ENCODE data around the gene GPR85. TPM values are rescaled to one million over a fixed set of nuclear protein-coding genes. Genes with fewer than 3 reads are reported as not detected.

GPR85 gene
- total RNA-seq, 1 experiment from 2014 or later, result not detected

DNA sequence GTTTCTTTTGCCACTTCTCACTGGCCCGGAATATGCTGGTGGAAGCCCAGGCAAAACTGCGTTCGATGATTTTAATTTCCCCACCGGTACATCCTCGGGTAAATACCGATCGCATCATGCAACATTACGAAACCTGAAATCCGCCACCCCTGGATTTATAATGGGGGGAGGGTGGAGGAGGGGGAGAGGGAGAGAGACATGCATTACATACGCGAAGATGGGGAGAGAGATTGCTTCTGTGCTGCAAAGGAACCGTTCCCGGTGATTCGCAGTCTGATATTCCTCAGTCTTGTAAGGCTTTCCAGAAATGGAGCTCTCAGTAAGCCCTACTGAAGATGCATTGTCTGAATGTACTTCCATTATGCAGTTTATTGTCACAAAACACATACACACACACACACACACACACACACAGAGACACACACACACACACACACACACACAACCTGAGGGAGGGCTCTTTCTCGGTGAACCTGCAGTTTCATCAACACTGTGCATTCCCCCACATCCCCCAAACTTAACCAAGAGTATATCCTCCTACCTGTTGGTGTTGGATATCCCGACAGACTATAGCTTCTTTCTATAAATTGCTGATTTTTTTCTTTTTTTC lies 741 bp downstream of the GPR85 start:
- ChIA-PET POLR2A (ENCODE audit: unreplicated experiment) (interaction anchor here (0.7 kb wide), 1 partner anchor 28 kb away, joined by 7 read pairs; no protein-coding TSS in a partner anchor), CTCF (no interaction called here)
- intact Hi-C loops (cut with micrococcal nuclease), result no loop called here
- peak overlapping the region; percentile 44 for H3K4me3 ChIP-seq (ENCODE audit: low read length)
- no peaks in the 10 kb centered on the region for H3K79me2 ChIP-seq (ENCODE audit: low read length)
- H3K27ac ChIP-seq (ENCODE audit: low read length), result no peak overlapping the region
- no peaks in the 10 kb centered on the region for H4K20me1 ChIP-seq (ENCODE audit: low read length)
- no peaks in the 10 kb centered on the region for H3K9me3 ChIP-seq (ENCODE audit: low read length)
- peaks cover 63% of the 10 kb centered on the region for H3K27me3 ChIP-seq (ENCODE audit: low read length)
- ATAC-seq, result peak; percentile 22; the same call in 1 of the 2 replicates
- no peak for DNase-seq
- H3F3A ChIP-seq (ENCODE audit: low read length, unreplicated experiment), result no peaks in the 10 kb centered on the region
- TF ChIP-seq EZH2 (IDR thresholded peaks at IDR 0.05; ENCODE audit: low read length, unreplicated experiment), result no peak
- TF ChIP-seq, protein P1, sequence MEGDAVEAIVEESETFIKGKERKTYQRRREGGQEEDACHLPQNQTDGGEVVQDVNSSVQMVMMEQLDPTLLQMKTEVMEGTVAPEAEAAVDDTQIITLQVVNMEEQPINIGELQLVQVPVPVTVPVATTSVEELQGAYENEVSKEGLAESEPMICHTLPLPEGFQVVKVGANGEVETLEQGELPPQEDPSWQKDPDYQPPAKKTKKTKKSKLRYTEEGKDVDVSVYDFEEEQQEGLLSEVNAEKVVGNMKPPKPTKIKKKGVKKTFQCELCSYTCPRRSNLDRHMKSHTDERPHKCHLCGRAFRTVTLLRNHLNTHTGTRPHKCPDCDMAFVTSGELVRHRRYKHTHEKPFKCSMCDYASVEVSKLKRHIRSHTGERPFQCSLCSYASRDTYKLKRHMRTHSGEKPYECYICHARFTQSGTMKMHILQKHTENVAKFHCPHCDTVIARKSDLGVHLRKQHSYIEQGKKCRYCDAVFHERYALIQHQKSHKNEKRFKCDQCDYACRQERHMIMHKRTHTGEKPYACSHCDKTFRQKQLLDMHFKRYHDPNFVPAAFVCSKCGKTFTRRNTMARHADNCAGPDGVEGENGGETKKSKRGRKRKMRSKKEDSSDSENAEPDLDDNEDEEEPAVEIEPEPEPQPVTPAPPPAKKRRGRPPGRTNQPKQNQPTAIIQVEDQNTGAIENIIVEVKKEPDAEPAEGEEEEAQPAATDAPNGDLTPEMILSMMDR (conservative IDR thresholded peaks at IDR 0.05; ENCODE audit: low read depth, low read length), result no peak
- TF ChIP-seq EZH2phosphoT487 (IDR thresholded peaks at IDR 0.05; ENCODE audit: borderline replicate concordance, low read length), result no peak
- no peaks in the 10 kb centered on the region for H3K9me2 ChIP-seq (replicated peaks; ENCODE audit: low read length)
- H3K4me1 ChIP-seq (ENCODE audit: insufficient read depth, low read length), result no peaks in the 10 kb centered on the region
- H3K4me2 ChIP-seq (ENCODE audit: low read length), result peak overlapping the region; percentile 59
- no TSS peak for BruUV-seq (replicated peaks)
- H3K36me3 ChIP-seq (ENCODE audit: low read depth, low read length), result no peaks in the 10 kb centered on the region
- H2AFZ ChIP-seq (ENCODE audit: low read length), result peak overlapping the region; percentile 69
- no peak overlapping the region for H3K9ac ChIP-seq (ENCODE audit: low read length)

DNA sequence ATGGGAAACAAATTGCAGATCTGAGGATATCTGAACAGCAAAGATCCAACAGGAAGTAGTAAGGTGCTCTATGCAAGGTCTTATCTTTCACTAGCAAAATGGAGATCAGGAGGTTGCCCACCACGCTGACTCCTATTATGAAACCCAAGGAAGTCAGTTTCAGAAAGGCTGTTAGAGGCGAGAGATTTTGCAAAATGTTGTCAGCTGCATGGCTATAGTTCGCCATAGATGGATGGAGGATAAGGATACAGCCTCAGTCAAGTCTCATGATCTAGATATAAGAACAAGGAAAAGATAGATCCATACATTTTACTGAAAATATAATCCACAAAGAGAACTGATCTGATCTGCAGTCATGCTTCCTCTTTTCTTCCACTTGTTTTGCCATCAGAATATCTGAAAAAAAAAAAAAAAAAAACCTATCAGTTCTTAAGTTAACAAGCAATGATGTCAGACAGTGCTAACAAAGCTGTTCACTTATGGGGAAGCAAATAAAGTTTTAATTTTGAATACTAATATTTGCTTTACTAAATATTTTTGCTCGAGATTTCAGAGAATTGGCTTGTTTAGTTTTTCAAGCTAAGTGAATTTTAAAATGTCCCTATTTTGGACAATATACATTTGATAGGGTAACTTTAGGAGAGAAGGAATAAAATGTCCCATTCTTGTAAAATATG lies 2.0 kb downstream of the GPR85 start:
- Histone ChIP-seq H2AFZ (ENCODE audit: low read length) (no peak overlapping the region), H3K4me1 (ENCODE audit: insufficient read depth, low read length) (no peaks in the 10 kb centered on the region), H4K20me1 (ENCODE audit: low read length) (no peaks in the 10 kb centered on the region), H3K4me3 (ENCODE audit: low read length) (no peak overlapping the region), H3K36me3 (ENCODE audit: low read depth, low read length) (no peaks in the 10 kb centered on the region), H3K27ac (ENCODE audit: low read length) (no peak overlapping the region), H3K4me2 (ENCODE audit: low read length) (no peak overlapping the region), H3K9me2 (replicated peaks; ENCODE audit: low read length) (no peaks in the 10 kb centered on the region), H3K79me2 (ENCODE audit: low read length) (no peaks in the 10 kb centered on the region), H3K9me3 (ENCODE audit: low read length) (no peaks in the 10 kb centered on the region), H3K9ac (ENCODE audit: low read length) (no peak overlapping the region), H3K27me3 (ENCODE audit: low read length) (peaks cover 63% of the 10 kb centered on the region), H3F3A (ENCODE audit: low read length, unreplicated experiment) (no peaks in the 10 kb centered on the region)
- POLR2A ChIA-PET (ENCODE audit: unreplicated experiment), result no interaction called here
- CTCF ChIA-PET, result no interaction called here
- no peak for ATAC-seq
- BruUV-seq (replicated peaks), result no TSS peak
- TF ChIP-seq EZH2 (IDR thresholded peaks at IDR 0.05; ENCODE audit: low read length, unreplicated experiment), result no peak
- TF ChIP-seq, protein P1 (conservative IDR thresholded peaks at IDR 0.05; ENCODE audit: low read depth, low read length), result no peak
- TF ChIP-seq EZH2phosphoT487 (IDR thresholded peaks at IDR 0.05; ENCODE audit: borderline replicate concordance, low read length), result no peak
- intact Hi-C loops (cut with micrococcal nuclease), result no loop called here
- no peak for DNase-seq
